ENCODE data around the gene PRDM16. TPM values are rescaled to one million over a fixed set of nuclear protein-coding genes. Genes with fewer than 3 reads are reported as not detected.
A peak's percentile ranks its signal among the peaks of the same experiment; 100 is the strongest.

The PRDM16 gene
- total RNA-seq, 1 experiment from 2014 or later: 6.1 TPM

GRCh38 chr1:3320246-3321152 lies 251.5 kb downstream of the PRDM16 start:
- Histone ChIP-seq H3K27me3 (ENCODE audit: insufficient read depth, low read length) (no peaks in the 10 kb centered on the region), H3K9me3 (ENCODE audit: control insufficient read depth in 1 of 2, insufficient read depth in 1 of 2, low read depth in 1 of 2, low read length in 2 of 2) (no peaks in the 10 kb centered on the region), H3K27ac (ENCODE audit: low read depth, low read length) (peak overlapping the region; percentile 8; the same call in 1 of the 2 replicates), H4K20me1 (ENCODE audit: insufficient read depth) (no peaks in the 10 kb centered on the region), H2AFZ (ENCODE audit: low read depth, low read length, poor library complexity, severe bottlenecking) (no peak overlapping the region), H3K9me2 (ENCODE audit: insufficient read depth) (no peaks in the 10 kb centered on the region), H3K9ac (ENCODE audit: low read length) (peak overlapping the region; percentile 27), H3K79me2 (ENCODE audit: insufficient read depth, low read length) (no peaks in the 10 kb centered on the region), H3K4me3 (replicated peaks in 1 of 2; ENCODE audit: low read depth in 1 of 2, low read length in 2 of 2) (peak overlapping the region in 1 of 2 experiments; percentile 21; a peak in 2 of 4 replicates), H3K4me1 (ENCODE audit: control insufficient read depth in 1 of 2, insufficient read depth in 2 of 2, low read length in 2 of 2) (peaks cover 22 to 38% of the 10 kb centered on the region in 2 experiments), H3K36me3 (ENCODE audit: control insufficient read depth in 1 of 2, insufficient read depth in 2 of 2, low read length in 2 of 2) (no peaks in the 10 kb centered on the region), H3K4me2 (ENCODE audit: low read length) (peak overlapping the region; percentile 56)
- RAD21 ChIA-PET (ENCODE audit: low non-redundant PET in 1 of 2, low total read pairs in 2 of 2, uncharacterized antibody in 2 of 2, unreplicated experiment in 2 of 2): interaction anchor here in 1 of 2 experiments (0.8 kb wide), 1 partner anchor 308 kb away, joined by 3 read pairs; no protein-coding TSS in a partner anchor
- intact Hi-C loops (cut with micrococcal nuclease): loop anchor here (1.0 to 10.0 kb wide), 2 partner anchors 246 to 308 kb away; no protein-coding TSS in a partner anchor
- DNase-seq (ENCODE audit: low read depth, low spot score) (peak; percentile 34), ATAC-seq (peak; percentile 68)
- BruUV-seq (replicated peaks): no TSS peak
- peak; percentile 96 for TF ChIP-seq TCF7L2 (IDR thresholded peaks at IDR 0.05; ENCODE audit: borderline replicate concordance, extremely low read depth, insufficient read depth, insufficient read length)
- no peak for TF ChIP-seq YY1 (IDR thresholded peaks at IDR 0.05; ENCODE audit: extremely low read depth, insufficient replicate concordance, low read depth, low read length)
- TF ChIP-seq ZFX (IDR thresholded peaks at IDR 0.05): no peak
- TF ChIP-seq ZBTB33 (IDR thresholded peaks at IDR 0.05; ENCODE audit: extremely low read depth, insufficient replicate concordance, low read length): no peak
- no peak for TF ChIP-seq RAD21 (IDR thresholded peaks at IDR 0.05; ENCODE audit: low read depth)
- TF ChIP-seq EGR1 (IDR thresholded peaks at IDR 0.05; ENCODE audit: low read depth): no peak
- TF ChIP-seq CBX3 (IDR thresholded peaks at IDR 0.05; ENCODE audit: low read depth): no peak; the same call in 1 of the 2 replicates
- no peak for TF ChIP-seq ELF1 (IDR thresholded peaks at IDR 0.05; ENCODE audit: borderline replicate concordance, low read depth)
- no peak for TF ChIP-seq ZNF274 (IDR thresholded peaks at IDR 0.05; ENCODE audit: low read depth, low read length)
- no peak for TF ChIP-seq ATF3 (IDR thresholded peaks at IDR 0.05)
- TF ChIP-seq REST (IDR thresholded peaks at IDR 0.05; ENCODE audit: low read depth): no peak
- no peak for TF ChIP-seq MAX (IDR thresholded peaks at IDR 0.05)
- TF ChIP-seq POLR2AphosphoS5 (IDR thresholded peaks at IDR 0.05; ENCODE audit: low read depth, low read length): peak; percentile 21; the same call in 1 of the 2 replicates
- TF ChIP-seq JUND (IDR thresholded peaks at IDR 0.05): peak; percentile 73
- no peak for TF ChIP-seq POLR2A (IDR thresholded peaks at IDR 0.05; ENCODE audit: borderline replicate concordance, extremely low read depth, insufficient read depth, insufficient read length)
- TF ChIP-seq CEBPB (IDR thresholded peaks at IDR 0.05; ENCODE audit: low read depth): no peak
- TF ChIP-seq FOSL1 (IDR thresholded peaks at IDR 0.05; ENCODE audit: low read depth): peak; percentile 76
- TF ChIP-seq EZH2 (IDR thresholded peaks at IDR 0.05): no peak
- no peak for TF ChIP-seq SRF (IDR thresholded peaks at IDR 0.05; ENCODE audit: low read depth)
- POLR2A ChIA-PET: no interaction called here
- CTCF ChIA-PET: interaction anchor here (0.9 to 2.2 kb wide), 2 partner anchors 90 to 308 kb away, joined by 3 to 8 read pairs; no protein-coding TSS in a partner anchor
